HG02642 (cell line): ENCODE results near the gene LRFN4.
A peak's percentile ranks its signal among the peaks of the same experiment; 100 is the strongest.

Experiments
- ATAC-seq: cut with Tn5 transposase; IDR thresholded peaks from one replicate; pipeline ENCODE4 v1.9.1; 2021; ENCODE audit warnings: mild to moderate bottlenecking; ENCODE audit not compliant: unreplicated experiment, poor library complexity

Gene LRFN4

DNA sequence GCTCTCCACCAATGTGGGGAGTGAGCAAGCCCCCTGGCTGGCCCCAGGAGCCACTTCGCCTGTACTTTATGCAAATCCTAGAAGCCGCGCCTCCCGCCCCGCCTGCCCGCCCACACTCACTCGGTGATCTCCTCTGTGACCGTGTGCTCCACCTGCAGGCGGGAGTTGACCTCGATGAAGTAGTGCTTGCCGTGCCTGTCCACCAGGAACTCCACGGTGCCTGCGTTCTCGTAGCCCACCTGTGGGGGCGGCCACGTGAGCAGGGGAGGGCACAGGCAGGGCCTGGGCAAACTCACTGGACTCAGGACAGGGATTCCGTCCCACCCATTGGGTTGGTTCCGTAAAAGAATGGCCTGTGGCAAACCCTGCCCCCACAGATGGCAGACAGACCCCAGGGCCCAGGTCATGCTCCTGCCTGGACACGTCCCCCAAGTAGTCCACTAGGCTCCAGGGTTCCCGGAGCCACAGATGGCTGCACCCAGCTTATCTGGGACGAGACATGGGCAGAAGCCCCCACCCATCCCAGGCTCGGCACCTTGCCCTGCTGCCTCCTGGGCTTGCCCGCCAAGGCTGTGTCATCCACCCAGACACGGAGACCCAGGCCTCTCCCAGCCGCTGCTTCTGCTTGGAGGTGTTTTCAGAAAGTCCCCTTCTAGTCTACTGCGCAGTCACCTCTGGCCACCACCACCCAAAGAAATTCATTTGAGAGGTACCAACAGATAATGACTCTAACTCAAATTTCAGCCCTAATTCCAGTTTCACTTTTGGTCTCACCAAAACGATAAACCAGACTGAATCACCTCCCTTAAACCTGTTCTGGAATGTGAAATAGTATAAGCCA lies 12.1 kb downstream of the LRFN4 start:
- ATAC-seq = peak; percentile 69

GRCh38 chr11:66869567-66869870 lies 12.7 kb downstream of the LRFN4 start:
- no peak for ATAC-seq

DNA sequence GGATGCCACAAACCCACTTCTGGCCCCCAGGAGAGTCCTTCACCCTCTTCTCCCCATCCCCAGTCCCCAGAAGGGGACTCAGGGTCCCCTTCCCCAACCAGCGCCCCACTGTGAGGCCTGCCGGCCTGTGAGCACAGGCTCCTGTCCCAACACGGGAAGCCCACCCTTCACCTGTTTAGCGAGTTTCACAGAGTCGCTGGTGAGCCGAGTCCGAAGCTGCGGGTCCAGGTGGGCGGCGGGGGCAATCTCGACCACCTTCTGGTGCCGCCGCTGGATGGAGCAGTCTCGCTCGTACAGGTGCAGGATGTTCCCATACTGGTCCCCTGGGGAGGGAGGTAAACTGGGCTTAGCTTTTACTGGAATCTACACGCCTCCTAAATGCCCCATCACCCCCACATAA lies 13.3 kb downstream of the LRFN4 start:
- no peak for ATAC-seq

GRCh38 chr11:66870616-66871520 lies 14.0 kb downstream of the LRFN4 start:
- ATAC-seq = no peak

DNA sequence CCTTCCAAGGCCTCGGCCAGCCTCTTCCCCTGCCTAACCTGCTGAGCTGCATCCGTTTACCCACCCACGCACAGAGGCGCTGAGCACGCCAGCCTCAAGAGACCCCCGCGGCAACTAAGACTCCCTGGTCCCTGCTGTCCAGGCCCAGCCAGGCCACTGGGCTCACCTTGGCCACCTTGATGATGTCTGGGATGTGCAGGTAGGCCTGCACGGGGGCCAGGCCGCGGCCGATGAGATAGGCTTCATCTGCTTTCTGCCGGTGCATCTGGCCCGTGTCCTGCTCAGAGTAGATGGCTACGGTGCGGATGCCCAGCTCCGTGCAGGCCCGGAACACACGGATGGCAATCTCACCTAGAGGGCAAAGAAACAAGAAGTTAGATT lies 14.6 kb downstream of the LRFN4 start:
- ATAC-seq = no peak

- ATAC-seq = no peak
Observed at GRCh38 chr11:66874232-66874631, 17.4 kb downstream of the LRFN4 start.

GRCh38 chr11:66875378-66875777 lies 18.5 kb downstream of the LRFN4 start:
- no peak for ATAC-seq

DNA sequence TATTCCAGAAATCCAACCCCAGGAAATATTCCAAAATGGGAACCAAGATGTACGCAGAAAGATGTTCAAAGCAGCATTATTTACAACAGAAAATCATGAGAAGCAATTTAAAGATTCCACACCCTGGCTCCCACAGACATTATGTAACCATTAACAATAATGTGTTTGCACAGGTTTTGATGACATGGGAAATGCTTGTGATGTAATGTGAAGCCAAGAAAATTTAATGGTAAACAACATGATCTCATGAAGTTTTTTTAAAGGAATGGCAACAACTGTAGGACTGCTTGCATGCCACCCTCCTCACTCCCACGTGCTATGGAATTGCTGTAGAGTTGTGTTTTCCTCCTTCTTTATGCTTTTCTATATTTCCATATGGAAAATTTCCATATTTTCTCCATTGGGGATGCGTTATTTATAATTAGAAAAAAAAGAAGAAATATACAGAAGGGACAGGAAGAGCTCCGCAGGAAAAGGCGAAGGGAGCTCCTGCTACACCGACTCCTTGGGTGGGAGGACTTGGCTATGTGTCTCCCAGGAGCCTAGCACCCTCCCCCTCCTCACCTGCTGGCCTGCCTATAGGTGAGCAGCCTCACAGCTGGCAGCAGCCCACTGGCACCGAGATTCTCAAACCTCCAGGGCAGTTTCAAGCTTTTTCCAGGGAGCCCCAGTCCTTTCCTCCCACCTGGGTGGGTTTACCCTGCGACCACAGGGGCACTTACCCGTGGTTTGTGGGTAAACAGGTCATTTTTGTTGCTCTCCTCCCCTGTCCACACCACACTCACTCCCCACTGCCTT lies 20.9 kb downstream of the LRFN4 start:
- ATAC-seq = no peak

DNA sequence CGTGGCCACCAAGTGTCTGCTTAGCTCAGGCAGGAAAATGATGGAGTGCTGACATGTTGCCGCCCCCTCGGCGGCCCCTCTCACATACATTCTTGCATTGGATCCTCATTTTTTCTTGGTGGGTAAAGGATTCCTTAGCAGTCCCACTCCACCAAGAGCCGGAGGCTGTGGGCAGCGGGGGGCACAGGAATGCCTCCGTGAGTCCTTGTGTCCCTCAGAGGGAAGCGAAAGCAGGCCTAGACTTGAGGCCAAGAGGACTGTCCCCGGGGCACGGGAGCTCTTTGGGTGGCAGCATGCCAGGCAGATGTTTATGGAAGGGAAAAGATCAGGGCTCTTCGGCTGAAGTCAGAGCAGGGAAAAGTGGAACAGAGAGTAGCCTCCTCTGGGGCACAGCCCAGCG lies 21.6 kb downstream of the LRFN4 start:
- no peak for ATAC-seq

- ATAC-seq = no peak
Observed at GRCh38 chr11:66879000-66879399, 22.1 kb downstream of the LRFN4 start.

- no peak for ATAC-seq
Observed at GRCh38 chr11:66879583-66879982, 22.7 kb downstream of the LRFN4 start.

DNA sequence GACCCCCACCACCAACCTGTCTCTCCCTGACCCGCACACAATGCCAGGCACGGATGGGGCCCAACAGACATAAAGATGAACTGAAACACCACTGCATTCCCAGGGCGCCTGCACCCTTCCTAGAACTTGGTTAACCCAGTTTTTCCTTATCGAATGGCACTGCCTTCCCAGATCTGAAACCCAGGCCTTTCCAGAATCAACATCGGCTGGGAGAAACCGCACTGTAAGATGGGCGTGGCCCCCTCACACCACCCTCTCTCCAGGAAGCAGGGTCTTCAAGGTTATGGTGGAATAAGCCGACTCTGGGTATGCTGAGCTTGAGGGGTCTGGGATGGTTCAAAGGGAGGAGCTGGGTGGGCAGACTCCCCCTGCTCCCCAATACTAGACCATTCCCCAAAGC lies 23.1 kb downstream of the LRFN4 start:
- no peak for ATAC-seq

DNA sequence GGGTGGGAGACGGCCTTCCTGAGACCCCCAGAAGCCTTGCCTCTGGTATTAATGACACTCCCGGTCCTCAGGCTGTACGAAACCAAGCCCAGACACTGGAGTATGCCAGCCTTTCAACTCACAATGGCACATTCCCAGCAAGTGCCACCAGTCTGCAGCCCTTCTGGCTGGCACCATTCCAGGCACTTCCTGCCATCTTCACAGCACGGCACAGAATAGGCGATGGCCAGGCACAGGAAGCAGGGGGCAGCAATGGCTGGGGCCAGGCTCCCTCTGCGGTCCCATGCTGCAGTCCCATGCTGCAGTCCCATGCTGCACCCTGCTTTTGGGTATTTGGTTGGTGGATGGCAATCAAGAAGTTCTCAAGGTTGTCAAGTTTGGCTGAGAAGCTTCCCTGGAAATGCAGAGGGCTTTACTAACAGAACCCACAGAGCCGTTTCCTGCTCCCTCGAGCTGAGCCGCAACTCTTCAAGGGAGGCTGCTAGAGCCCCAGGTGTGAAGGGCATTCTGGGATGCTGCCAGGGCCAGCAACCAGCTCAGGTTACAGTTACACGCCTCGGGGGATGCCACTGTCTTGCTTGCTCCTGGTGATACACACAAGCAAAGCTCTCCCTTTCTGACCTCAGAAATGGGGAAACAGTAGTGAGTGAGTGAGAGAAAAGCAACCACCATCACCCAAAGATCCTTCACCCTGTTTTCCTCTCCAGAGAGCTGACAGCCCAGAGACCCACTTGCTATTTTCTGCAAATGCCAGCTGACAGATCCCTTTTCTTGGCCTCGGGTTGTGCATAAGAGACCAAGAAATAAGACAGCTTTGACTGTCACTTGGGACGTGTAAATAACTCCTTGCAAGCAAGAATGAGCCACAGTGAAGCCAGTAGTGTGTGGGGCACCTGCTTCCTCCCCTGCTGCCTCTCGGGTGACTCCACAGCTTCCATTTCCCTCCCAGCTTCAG lies 23.9 kb downstream of the LRFN4 start:
- no peak for ATAC-seq

- no peak for ATAC-seq
Observed at GRCh38 chr11:66881451-66881835, 24.6 kb downstream of the LRFN4 start.

GRCh38 chr11:66881927-66882452 lies 25.1 kb downstream of the LRFN4 start:
- no peak for ATAC-seq

DNA sequence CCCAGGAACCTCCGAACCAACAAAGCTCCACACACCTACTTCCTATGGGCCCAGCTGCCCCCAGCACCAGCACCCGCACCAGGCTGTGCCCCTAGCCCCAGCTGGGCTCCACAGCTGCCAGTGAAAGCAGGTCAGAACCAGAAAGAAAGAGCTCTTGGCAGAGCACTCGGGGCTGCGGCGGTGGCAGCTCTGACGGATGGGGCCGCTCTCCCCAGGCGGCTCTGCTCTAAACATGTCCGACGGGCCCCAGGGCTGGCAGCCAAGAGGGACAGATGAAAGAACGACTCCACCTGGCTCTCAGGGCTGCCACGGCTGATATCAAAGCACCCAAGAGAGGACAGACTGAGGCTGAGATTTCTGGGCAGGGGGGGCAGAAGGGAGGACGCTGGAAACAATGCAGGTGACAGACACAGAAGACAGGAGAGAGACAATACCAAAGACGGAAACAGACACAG lies 25.7 kb downstream of the LRFN4 start:
- ATAC-seq = no peak

GRCh38 chr11:66883016-66883965 lies 26.4 kb downstream of the LRFN4 start:
- no peak for ATAC-seq

DNA sequence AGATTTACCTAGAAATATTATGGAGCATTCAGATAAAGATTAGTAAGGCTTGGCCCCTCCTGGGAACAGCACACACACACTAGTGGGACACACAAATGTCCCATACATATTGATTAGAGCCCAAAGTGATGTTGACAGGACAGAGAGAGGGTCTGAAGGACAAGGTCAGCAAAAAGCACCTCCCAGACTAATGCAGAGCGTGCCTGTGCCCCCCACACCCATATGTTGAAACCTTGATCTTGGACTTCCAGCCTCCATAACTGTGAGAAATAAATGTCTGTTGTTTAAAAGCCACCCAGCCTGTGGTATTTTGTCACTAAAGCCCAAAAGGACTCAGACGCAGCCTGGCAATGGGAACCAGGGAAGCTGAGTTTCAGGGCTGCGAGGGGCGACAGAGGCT lies 27.6 kb downstream of the LRFN4 start:
- ATAC-seq = no peak
